BLaER1 (cell line): ENCODE results near the gene GNAQ.
A peak's percentile ranks its signal among the peaks of the same experiment; 100 is the strongest.

ENCODE experiments used
- H3K27ac ChIP-seq: shearing (Covaris generic); formaldehyde crosslinking; 2 replicates; pipeline ENCODE4 v1.8.1; 2022
- H3K27me3 ChIP-seq: shearing (Covaris generic); formaldehyde crosslinking; 2 replicates; pipeline ENCODE4 v1.8.1; 2022
- H3K36me3 ChIP-seq: shearing (Covaris generic); formaldehyde crosslinking; 2 replicates; pipeline ENCODE4 v1.8.1; 2022
- H3K4me1 ChIP-seq: shearing (Covaris generic); formaldehyde crosslinking; 2 replicates; pipeline ENCODE4 v1.8.1; 2022
- H3K4me2 ChIP-seq: shearing (Covaris generic); formaldehyde crosslinking; 2 replicates; pipeline ENCODE4 v1.8.1; 2022
- H3K4me3 ChIP-seq: shearing (Covaris generic); formaldehyde crosslinking; 2 replicates; pipeline ENCODE4 v1.8.1; 2022
- H3K9ac ChIP-seq: shearing (Covaris generic); formaldehyde crosslinking; 2 replicates; pipeline ENCODE4 v1.8.1; 2022
- H3K9me3 ChIP-seq: shearing (Covaris generic); formaldehyde crosslinking; 2 replicates; pipeline ENCODE4 v1.8.1; 2022
- H4K20me1 ChIP-seq: shearing (Covaris generic); formaldehyde crosslinking; 2 replicates; pipeline ENCODE4 v1.8.1; 2022
- Cebpa-rat ChIP-seq: shearing (Covaris generic); IDR thresholded peaks from 2 replicates; pipeline ENCODE4 v1.8.1; 2022

The GNAQ gene

DNA sequence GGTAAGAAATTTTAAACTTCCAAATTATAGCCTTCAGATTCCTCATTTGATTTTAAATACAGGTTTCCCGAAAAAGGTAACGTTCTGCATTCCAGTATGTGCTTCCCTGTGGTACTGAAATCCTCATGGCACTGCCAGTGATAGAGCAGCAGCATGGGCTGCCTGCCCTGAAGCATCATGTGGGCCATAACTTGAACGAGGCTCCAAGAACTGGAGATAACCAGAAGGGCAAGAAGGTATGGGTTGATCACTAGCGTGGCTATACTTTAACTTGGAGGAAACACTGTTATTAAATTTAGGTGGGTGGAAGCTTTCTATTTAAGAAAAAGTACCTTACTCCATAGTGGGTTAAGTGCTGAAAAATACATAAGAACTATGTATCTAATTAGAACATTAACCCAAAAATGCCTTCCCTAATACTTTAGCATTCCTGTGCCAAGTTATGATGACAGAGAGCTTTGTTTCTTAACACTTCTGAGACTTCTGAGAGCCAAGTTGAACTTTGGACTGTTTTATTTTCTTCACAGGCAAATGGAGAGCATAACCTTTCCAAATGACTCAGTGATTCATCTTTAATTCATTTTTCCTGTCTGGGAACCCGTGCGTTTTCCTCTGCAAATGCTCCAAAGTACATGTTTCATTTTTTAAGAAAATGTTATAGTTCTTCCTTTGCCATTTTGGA lies 192.0 kb downstream of the GNAQ start:
- no peak for TF ChIP-seq Cebpa-rat
- no peak overlapping the region for H3K4me3 ChIP-seq
- H3K4me2 ChIP-seq, result no peak overlapping the region
- no peak overlapping the region for H3K9ac ChIP-seq
- H3K4me1 ChIP-seq, result peaks cover 16% of the 10 kb centered on the region; the same call in 1 of the 2 replicates
- peaks cover 5% of the 10 kb centered on the region; the same call in 1 of the 2 replicates for H4K20me1 ChIP-seq
- no peaks in the 10 kb centered on the region for H3K36me3 ChIP-seq
- H3K9me3 ChIP-seq, result no peaks in the 10 kb centered on the region
- no peak overlapping the region for H3K27ac ChIP-seq
- no peaks in the 10 kb centered on the region for H3K27me3 ChIP-seq

DNA sequence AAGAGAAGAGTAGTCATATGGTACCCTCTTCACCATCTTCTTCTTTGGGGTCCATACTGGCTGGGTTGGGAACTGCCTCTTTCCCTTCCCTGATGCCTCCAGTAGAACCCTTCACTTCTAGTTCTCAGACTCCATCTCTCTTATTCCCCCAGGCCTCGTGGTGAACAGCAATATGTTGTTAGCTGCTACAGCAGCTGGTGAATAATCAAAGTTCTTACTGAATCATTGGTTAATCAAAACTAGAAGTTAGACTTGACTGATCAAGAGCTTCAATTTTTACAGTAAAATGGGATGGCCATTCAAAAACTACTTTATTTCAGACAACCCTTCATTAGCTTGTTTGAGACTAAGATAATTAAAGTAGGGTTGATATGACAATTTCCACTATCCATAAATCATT lies 192.6 kb downstream of the GNAQ start:
- H3K4me1 ChIP-seq, result peaks cover 16% of the 10 kb centered on the region; the same call in 1 of the 2 replicates
- H3K4me2 ChIP-seq, result no peak overlapping the region
- H3K27me3 ChIP-seq, result no peaks in the 10 kb centered on the region
- H3K36me3 ChIP-seq, result no peaks in the 10 kb centered on the region
- TF ChIP-seq Cebpa-rat, result no peak
- no peak overlapping the region for H3K27ac ChIP-seq
- H3K9ac ChIP-seq, result no peak overlapping the region
- no peak overlapping the region for H3K4me3 ChIP-seq
- H3K9me3 ChIP-seq, result no peaks in the 10 kb centered on the region
- peaks cover 5% of the 10 kb centered on the region; the same call in 1 of the 2 replicates for H4K20me1 ChIP-seq

DNA sequence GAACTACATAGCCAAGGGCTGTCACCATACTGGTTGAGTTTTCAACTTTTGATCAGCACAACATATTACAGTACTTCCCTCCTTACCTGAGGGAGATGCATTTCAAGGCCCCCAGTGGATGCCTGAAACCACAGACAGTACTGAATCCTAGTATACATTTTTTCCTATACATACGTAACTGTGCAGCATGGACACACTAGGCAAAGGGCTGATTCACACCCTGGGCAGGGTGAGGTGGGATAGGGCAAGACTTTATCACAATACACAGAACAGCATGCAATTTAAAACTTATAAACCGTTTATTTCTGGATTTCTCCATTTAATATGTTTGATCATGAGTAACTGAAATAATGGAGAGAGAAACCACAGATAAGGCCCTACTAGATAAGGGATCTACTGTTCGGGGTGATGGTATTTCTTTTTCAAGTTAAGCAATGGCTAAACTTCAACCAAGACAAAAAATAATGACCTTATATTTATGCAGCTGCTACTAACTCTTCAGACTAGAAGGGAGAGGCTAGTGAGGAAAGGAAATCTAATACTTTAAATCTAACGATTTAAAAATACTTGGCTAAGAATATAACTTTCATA lies 196.6 kb downstream of the GNAQ start:
- Histone ChIP-seq H3K4me1 (no peaks in the 10 kb centered on the region), H3K27ac (no peak overlapping the region)
- no peak for TF ChIP-seq Cebpa-rat

DNA sequence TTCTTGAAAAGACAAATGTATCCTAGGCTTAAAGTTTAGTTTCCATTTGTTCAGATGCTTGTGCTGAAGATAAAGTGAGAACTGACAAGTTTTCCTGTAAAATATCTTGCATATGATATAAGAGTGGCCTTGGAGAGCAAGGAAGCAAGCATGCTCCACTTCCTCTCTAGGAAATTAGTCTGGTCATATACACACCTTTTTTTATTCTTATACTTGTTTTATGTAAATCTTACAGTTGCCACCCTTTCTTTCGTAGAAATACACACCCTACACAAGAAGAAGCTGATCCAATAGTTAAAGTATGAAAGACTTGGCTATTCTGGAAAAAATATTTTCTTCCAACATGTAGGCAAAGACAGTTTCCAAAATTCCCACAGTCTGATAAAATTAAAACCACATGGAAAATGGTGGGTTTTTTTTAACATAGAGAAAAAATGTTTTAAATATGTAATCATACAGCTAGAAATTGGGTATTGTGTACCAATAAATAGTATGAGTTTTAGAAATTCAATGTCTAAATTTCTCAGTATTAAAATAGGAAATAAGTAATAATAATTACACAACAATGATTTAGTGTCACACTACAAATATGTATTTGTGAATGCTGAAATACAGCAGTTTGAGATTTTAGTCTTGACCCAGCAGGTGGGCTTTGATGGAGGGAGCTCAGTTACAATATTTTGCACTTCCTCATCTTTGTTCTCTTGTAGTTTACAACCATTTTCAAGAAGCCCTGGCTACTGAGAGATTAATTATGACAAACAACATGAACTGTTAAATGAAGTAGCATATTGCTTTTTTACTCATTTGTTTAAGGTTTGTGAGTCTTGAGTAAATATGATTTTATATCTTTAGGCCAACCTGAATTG lies 197.8 kb downstream of the GNAQ start:
- Histone ChIP-seq H3K27me3 (no peaks in the 10 kb centered on the region), H3K4me3 (no peak overlapping the region), H3K4me1 (0 out of 2 replicates have a peak, but pooled peaks cover under 1% of the 10 kb centered on the region), H3K27ac (no peak overlapping the region), H3K9ac (no peak overlapping the region), H3K9me3 (no peaks in the 10 kb centered on the region), H3K36me3 (no peaks in the 10 kb centered on the region), H3K4me2 (no peak overlapping the region), H4K20me1 (no peaks in the 10 kb centered on the region)
- no peak for TF ChIP-seq Cebpa-rat

More for the DNA sequence above, 196.6 kb downstream of the GNAQ start:
- no peak overlapping the region for H3K4me3 ChIP-seq
- no peaks in the 10 kb centered on the region for H3K27me3 ChIP-seq
- no peak overlapping the region for H3K4me2 ChIP-seq
- H4K20me1 ChIP-seq, result no peaks in the 10 kb centered on the region
- H3K36me3 ChIP-seq, result no peaks in the 10 kb centered on the region
- no peaks in the 10 kb centered on the region for H3K9me3 ChIP-seq
- H3K9ac ChIP-seq, result no peak overlapping the region

DNA sequence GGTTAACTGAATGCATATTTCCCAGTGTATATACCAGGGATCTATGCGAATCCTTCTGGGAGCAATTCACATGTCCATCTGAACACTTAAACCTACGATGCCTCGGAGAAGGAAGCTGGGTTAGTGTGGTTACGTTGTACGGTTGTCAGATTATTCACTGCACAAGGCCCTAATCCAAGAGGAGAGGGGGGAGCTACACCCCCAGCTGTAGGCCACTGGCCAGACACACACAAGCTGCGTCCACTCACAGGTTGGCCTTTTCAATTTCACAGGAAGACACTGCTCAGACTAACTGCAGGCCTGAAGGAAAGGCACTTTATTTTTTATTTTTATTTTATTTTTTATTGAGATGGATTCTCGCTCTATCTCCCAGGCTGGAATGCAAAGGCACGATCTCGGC lies 199.0 kb downstream of the GNAQ start:
- peaks cover 12% of the 10 kb centered on the region for H3K4me1 ChIP-seq
- no peaks in the 10 kb centered on the region for H3K27me3 ChIP-seq
- H3K9me3 ChIP-seq, result no peaks in the 10 kb centered on the region
- H3K9ac ChIP-seq, result no peak overlapping the region
- TF ChIP-seq Cebpa-rat, result no peak
- H3K4me2 ChIP-seq, result no peak overlapping the region
- H4K20me1 ChIP-seq, result no peaks in the 10 kb centered on the region
- no peak overlapping the region for H3K27ac ChIP-seq
- no peaks in the 10 kb centered on the region for H3K36me3 ChIP-seq
- no peak overlapping the region for H3K4me3 ChIP-seq

DNA sequence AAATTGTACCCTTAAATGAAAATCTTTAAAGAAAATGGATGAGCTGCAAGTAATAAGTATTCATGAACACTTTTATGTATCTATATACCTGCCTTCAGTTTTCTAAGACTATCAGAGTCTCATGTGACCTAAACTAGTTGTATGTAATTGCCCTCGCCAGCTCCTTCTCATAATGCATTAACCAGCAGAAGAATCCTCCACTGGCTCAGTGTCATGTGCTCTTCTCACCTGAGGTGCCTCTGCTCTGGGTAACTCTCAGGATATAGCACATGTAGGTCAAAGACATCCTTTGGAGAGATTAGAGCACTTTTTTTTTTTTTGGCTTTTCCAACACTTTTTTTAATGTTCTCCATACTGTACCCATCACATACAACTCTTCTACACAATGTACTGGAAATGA lies 199.8 kb downstream of the GNAQ start:
- Histone ChIP-seq H3K4me2 (no peak overlapping the region), H3K36me3 (no peaks in the 10 kb centered on the region), H4K20me1 (no peaks in the 10 kb centered on the region), H3K27me3 (no peaks in the 10 kb centered on the region), H3K9me3 (no peaks in the 10 kb centered on the region), H3K4me1 (peaks cover 20% of the 10 kb centered on the region), H3K4me3 (no peak overlapping the region), H3K27ac (no peak overlapping the region), H3K9ac (no peak overlapping the region)
- no peak for TF ChIP-seq Cebpa-rat

DNA sequence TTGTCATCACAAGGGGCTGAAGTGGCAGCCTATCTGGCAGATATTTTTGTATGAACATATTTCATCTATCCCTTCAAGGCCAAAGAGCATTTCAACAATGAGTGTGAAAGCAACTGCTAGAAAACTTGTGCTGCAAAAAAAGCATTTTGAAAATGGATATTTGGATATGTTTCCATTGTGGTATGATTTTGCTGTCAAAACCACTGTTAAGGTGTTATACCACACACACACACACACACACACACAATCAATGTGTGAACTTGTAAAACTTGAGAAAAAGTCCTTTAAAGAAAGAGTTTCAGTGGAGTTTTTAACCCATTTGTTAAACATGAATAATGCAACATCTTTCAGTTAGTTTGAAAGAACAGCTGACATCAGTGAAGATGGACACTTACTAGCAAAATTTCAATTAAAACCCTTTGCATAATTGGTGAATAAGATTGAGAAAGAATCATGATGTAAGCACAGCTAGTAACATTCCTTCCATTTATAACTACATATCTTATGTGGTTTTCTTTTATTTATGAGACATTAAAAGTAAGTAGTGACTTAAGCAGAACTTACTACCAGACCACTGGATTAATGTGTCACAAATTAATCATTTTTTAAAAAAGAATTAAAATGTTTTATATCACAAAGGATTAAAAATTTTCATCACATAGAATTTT lies 200.9 kb downstream of the GNAQ start:
- Histone ChIP-seq H3K4me2 (no peak overlapping the region), H3K27ac (no peak overlapping the region)

DNA sequence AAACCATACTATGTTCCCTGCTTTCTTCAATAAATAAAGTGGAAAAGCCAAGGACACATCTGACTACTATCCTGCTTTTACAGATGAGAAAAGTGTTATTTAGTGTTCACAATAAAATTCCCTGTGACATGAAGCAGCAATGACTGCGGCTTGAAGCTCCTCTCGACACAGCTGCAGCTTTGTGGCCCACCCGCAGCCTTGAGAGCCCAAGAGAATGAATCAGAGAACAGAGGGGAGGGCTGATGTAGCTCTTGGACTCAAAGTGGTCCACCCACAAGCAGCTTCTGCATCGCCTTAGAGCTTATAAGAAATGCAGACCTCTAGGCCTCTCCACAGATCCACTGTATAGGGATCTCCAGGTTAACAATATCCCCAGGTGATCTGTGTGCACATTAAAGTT lies 202.2 kb downstream of the GNAQ start:
- H3K4me1 ChIP-seq, result peaks cover 38% of the 10 kb centered on the region
- no peaks in the 10 kb centered on the region for H3K27me3 ChIP-seq
- H3K27ac ChIP-seq, result no peak overlapping the region
- H3K4me3 ChIP-seq, result no peak overlapping the region
- no peaks in the 10 kb centered on the region for H4K20me1 ChIP-seq
- no peak for TF ChIP-seq Cebpa-rat
- H3K9me3 ChIP-seq, result no peaks in the 10 kb centered on the region
- no peak overlapping the region for H3K9ac ChIP-seq
- no peaks in the 10 kb centered on the region for H3K36me3 ChIP-seq
- H3K4me2 ChIP-seq, result no peak overlapping the region

More for the DNA sequence above, 200.9 kb downstream of the GNAQ start:
- Histone ChIP-seq H3K36me3 (no peaks in the 10 kb centered on the region), H4K20me1 (no peaks in the 10 kb centered on the region), H3K9ac (no peak overlapping the region), H3K27me3 (no peaks in the 10 kb centered on the region), H3K4me1 (peaks cover 30% of the 10 kb centered on the region), H3K4me3 (no peak overlapping the region), H3K9me3 (no peaks in the 10 kb centered on the region)
- no peak for TF ChIP-seq Cebpa-rat

DNA sequence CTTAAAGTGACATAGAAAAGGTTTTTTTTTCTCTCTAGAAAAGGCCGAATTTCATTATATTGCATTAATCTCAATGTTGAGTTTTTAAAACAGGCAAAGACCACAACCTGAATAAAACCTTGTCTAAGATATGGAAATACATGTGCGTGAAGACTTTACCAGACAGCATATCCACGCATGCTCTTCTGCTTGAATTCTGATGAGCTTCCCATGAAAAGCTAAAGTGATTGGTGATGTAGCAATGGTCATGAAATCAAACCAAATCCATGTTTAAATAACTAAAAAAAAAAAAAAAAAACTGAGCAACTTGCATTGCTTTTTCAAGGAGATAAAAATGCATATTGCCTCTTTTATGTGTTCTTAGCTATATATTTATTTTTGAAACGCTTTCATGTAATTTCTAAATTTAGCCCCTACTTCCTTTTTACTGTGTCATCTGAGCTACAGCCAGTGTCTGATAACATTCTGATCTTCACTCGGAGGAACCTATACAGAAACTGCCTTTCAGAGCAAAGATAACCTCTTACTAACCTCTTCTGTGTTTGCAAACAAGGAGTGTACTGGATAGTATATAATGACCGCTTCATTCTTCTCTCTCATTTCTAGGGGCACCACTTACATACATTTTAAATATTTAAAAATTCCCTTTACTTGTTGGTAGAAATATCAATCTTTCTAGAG lies 204.4 kb downstream of the GNAQ start:
- Histone ChIP-seq H3K9ac (no peak overlapping the region), H3K36me3 (no peaks in the 10 kb centered on the region), H3K4me3 (no peak overlapping the region), H3K27ac (peak overlapping the region; percentile 53; the same call in 1 of the 2 replicates), H3K27me3 (no peaks in the 10 kb centered on the region), H3K9me3 (no peaks in the 10 kb centered on the region), H3K4me1 (peaks cover 38% of the 10 kb centered on the region), H4K20me1 (no peaks in the 10 kb centered on the region), H3K4me2 (peak overlapping the region; percentile 51)
- no peak for TF ChIP-seq Cebpa-rat
